Activated CD4-positive, CD25-positive, alpha-beta regulatory T cell treated with anti-CD3 and anti-CD28 coated beads, Interleukin-2, amount 50 U/mL, for 16 hours (primary cell): Measurements from ENCODE around the gene AMIGO2.

Experiments used
- DNase-seq: peaks from one replicate; pipeline ENCODE4 v3.0.0-alpha.2; 2020; ENCODE audit warnings: low read depth, low spot score

Gene AMIGO2

GRCh38 chr12:47098099-47098498, 18.3 kb upstream of the AMIGO2 start:
- no peak for DNase-seq

DNA sequence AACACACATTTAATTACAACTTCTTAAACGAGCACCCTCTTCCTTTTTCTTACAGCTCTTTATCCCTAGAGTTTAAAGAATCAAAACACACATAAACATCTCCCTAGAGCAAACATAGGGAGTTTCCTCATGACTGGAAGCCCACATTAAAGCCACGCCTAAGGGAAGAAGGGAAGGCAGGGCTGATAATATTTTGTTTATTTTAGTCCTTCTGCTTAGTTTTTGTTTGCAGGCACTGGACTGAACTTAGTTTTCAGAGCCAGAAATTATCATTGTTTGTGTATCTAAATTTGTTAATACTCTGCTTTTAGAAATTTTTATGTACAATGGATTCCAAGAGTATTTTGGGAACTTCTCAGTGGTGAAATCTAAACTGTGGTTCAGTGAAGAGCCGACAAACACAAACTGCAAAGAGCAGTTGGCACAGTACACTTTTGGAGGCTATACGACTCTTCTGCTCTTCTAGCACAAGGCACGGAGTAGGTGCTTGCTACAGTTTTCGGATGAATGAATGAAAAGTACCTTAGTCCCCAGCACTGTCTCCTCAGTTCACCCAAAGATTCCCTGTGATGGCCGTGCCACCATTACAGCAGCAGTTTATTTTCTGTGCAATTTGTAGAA, 17.6 kb upstream of the AMIGO2 start:
- no peak for DNase-seq

DNA sequence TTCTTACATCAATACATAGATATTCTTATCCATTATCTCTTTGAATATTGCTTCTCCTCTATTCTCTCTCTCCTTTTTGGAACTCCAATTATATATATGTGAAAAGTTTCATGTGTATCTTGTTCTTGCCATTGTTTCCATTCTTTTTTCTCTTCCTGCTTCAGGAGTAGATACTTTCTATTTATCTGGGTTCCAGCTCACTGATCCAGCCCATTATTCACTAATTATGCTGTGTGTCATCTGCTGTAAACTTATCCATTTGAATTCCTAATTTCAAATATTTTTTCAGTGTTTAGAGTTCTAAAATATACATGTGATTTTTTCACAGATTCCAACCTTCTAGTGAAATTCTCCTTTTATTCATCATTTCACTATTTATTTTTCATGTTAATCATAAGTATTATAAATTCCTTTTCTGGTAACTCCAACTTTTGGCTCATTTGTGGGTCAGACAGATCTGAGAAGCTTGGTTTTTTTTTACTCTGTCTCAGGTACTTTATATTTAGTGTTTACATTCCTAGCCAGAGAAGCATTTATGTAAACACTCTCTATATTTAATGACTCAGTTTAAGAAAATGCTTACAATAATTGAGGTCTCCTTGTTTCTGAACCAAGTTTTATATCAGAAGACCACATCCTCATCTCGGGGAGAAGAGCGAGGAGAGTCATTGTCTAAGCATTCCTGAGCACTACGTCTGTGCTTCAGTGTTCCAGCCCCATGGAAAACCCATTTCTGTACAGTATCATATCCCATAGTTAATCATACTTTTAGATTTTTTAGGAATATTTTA, 15.9 kb upstream of the AMIGO2 start:
- DNase-seq = no peak

DNA sequence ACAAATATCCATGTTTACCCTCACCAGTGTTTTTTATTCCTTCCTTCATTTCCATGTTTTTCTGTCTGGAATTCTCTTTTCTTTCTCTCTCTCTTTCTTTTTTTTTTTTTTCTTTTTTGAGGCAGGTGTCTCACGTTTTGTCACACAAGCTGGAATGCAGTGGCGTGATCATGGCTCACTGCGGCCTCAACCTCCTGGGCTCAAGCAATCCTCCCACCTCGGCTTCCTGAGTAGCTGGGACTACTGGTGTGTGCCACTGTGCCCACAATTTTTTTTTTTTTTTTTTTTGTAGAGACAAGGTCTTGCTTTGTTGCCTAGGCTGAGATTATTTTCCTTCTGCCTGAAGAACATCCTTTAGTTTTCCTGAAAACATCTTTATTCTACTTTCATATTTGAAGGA, 15.0 kb upstream of the AMIGO2 start:
- DNase-seq = no peak

DNA sequence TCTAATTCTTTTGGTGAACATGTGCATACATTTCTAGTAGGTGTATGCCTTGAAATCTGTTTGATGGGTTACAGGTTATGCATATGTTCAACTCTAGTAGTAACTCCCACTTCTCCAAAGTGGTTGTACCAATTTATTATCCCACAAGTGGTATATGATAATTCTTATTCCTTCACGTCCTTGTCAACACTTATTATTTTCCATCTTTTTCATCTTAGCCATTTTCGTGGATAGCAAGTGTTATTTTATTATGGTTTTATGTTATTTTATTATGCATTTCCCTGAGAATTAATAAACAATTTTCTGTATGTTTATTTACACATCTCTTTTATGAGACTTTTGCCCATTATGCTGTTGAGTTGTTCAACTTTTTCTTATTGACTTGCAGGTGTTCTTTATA, 11.2 kb upstream of the AMIGO2 start:
- DNase-seq = no peak

- DNase-seq = no peak
These were observed 8.5 kb upstream of the AMIGO2 start for GRCh38 chr12:47088021-47088944.

GRCh38 chr12:47087088-47087688, 7.4 kb upstream of the AMIGO2 start:
- DNase-seq = no peak

DNA sequence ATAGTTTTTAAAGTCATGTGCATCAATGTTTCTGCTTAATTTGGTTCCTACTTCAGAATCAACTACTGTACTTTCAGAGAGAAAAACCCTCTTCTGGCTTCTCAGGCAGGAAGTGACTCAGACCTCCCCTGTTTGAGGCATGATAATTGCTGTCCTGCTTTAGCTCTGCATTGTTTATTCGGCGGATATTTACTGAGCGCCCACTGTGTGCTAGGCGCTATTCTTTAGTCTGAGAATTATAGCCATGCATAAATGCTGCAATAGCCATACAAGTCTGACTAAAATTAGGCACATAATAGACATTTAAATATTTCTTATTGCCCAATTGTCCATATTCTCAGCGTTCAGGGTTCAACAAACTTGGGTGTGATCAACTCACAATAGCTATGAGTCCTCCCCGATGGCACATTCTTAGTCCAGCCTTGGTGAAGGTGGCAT, 6.1 kb upstream of the AMIGO2 start:
- no peak for DNase-seq

GRCh38 chr12:47084172-47084571, 4.4 kb upstream of the AMIGO2 start:
- DNase-seq = no peak

DNA sequence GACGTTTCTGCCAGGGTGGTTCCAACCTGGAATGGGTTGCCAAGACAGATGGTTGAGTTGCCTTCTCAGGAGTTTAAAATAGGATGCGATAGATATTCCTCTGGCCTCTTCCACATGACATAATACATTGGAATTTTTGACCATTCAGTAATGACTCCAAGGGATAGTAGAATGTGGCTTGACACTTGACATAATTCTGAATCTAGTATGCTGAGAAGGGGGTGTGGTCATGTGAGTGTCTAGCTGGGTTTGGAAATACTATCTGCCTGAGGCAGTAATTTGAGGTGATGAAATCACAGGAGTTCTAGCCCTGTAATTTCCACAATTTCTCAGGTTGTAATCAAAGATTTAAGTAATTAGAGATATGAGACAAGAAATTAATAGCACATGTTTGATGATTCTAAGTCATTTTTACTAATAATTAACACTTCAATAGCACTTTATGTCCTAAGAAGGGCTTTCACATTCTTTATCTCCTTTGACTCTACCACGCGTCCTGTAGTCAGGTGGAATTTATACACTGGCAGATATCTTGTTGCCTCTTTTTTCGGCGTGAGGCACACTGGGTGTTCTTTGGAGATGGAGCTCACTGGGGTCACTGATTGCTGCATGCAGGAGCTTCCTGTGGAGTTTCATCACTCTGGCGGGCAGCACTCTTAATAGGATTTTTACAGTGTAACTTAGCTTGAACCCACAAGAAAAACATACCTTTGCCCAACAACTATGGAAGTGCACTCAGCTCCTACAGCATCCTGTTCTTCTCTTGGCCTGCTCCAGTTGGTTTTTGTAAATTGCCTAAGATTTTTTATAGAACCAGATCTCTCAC, 3.2 kb upstream of the AMIGO2 start:
- no peak for DNase-seq

- no peak for DNase-seq
These were observed 2.5 kb upstream of the AMIGO2 start for GRCh38 chr12:47082283-47082682.

DNA sequence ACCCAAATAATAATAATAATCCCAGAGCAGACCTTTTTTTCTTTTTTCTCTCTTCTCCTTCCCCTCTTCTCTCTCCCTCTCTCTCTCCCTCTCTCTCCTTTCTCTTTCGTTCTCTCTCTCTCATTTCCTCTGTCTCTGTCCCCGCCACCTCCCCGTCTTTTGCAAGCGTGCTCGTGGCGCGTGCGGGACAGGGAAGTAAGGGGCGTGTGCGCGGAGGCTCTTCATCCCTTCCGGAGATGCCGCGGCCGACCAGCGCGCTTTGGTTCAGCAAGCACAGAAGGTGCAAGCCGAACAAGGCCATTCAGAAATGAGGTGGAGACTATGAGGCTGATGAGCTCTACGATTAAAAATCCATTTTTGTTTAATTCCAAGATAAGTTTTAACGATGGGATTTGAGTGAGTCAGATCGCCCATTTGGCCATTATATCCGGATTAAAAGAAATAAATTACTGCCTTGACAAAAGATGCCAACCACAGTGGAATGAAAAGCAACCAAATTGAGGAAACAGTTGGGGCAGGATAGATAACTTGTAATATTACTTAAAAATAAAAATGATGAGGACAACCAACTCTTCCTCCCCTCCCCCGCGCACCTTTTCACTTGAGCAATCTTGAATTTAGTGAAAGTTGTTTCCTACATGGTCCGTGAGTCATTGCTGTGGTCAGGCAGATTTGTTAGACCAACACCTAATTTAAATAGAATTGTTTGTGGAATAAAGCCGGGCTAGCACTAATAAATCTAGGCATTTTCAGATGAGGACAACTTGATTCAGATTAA, 1.2 kb upstream of the AMIGO2 start:
- DNase-seq = no peak

DNA sequence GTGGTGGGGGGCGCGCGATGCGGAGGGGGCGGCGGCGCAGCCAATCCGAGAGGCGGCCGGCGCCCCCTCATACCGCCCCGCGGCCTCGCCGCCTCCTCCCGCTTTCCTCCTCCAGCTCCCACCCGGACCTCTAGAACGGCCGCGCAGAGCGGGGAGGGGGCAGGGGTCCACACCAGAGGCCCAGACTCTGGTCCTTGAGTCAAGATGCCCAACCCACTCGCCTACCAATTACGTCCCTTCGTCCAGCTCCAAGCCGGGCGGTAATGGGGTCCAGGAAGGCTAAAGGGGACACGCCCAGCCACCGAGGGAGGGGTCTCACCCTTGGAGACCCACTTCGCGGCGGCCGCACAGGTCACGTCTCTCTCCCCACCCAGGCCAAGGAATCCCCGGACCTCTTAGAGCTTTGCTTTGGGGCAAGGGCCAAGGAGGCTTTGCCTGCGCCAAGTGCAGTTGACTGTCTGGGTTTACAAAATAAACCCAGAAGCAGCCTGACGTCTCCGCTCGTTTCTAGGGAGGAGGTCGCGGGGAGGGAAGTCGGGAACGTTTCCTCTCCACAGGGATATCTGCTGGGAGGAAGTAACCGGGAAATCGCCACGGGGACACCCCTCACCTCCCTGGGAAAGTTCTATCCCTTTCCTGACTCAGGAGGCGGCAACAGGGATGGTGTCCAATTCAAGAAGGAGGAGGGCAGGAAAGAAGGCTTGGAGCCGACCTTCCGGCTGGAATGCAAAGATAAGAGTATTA, 394 bp upstream of the AMIGO2 start:
- no peak for DNase-seq

GRCh38 chr12:47078733-47079467, 859 bp downstream of the AMIGO2 start:
- DNase-seq = no peak

DNA sequence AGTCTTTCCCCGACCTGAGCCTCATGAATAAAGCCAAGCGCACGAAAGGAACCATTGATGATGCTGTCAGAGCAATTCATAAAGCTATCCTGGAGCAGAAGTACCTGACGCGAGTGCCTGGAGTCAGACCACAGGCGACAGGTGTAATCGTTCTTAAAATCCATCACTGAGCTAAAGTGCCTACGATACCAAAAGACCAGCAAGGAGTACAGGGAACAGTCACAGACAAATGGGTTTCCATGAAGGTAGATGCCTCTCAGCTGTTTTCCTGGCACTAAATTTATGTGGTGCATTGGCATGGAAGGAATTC, 1.7 kb downstream of the AMIGO2 start:
- no peak for DNase-seq

- no peak for DNase-seq
These were observed 2.3 kb downstream of the AMIGO2 start for GRCh38 chr12:47077206-47078085.

DNA sequence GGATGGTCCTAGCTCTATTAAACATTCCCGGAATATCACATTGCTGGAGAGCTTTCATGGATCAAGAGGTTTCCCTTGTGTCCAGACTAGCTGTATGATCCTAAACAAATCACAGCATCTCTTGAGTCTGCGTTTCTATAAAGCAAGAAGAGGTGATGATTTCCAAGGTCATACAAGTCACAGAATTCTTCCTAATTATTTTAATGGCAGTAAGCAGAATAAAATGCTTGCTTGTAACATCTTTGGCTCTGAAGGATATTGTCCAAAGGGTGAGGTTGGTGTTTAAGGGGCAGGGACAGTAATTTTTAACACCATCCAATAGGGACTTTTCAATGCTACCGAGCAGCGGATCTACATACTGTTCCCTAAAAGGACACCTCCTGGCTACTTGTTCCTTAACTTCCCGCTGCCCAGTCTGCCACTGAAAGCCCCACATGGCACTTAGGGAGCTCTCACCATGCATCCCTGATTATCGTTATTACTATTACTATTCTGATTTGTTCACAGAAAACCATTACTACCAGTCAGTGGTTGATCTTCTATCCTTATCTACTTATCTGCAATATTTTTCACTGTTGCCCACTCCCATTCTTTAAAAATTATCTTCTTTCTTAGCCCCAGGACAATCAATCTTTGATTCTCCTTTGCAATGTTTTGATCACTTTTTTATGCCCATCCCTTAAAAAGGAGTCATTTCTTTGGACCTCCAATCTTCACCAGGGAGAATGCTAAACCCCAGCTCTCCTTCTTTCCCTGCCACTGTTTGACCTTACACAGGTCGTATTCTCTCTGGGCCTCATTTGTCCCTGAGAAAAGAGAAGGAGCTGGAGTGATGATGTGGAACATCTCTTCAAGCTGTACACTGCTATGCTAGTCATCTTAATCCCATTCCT, 4.3 kb downstream of the AMIGO2 start:
- no peak for DNase-seq
